ENCODE measurements around the gene CD300LG. TPM values are rescaled to one million over a fixed set of nuclear protein-coding genes. Genes with fewer than 3 reads are reported as not detected.

CD300LG gene
- total RNA-seq, 1 donor from 2014 or later = not detected

GRCh38 chr17:43805117-43805516 is 41.9 kb upstream of the CD300LG start:
- H3K9me3 Mint-ChIP-seq (ENCODE audit: unreplicated experiment) = peaks cover 5% of the 10 kb centered on the region
- DNase-seq (ENCODE audit: extremely low spot score, unreplicated experiment) = no peak
- H3K4me3 Mint-ChIP-seq (ENCODE audit: unreplicated experiment) = no peak overlapping the region
- H3K27me3 Mint-ChIP-seq (ENCODE audit: unreplicated experiment) = no peaks in the 10 kb centered on the region
- H3K27ac Mint-ChIP-seq (ENCODE audit: unreplicated experiment) = no peak overlapping the region
- peaks cover 19% of the 10 kb centered on the region for H3K36me3 Mint-ChIP-seq (ENCODE audit: unreplicated experiment)
- no peaks in the 10 kb centered on the region for H3K4me1 Mint-ChIP-seq (ENCODE audit: unreplicated experiment)
- TF ChIP-seq CTCF (IDR thresholded peaks at IDR 0.05) = no peak

- Mint-ChIP-seq H3K4me3 (ENCODE audit: unreplicated experiment) (no peak overlapping the region), H3K36me3 (ENCODE audit: unreplicated experiment) (peaks cover 13% of the 10 kb centered on the region), H3K4me1 (ENCODE audit: unreplicated experiment) (no peaks in the 10 kb centered on the region), H3K27me3 (ENCODE audit: unreplicated experiment) (no peaks in the 10 kb centered on the region), H3K9me3 (ENCODE audit: unreplicated experiment) (peaks cover 5% of the 10 kb centered on the region), H3K27ac (ENCODE audit: unreplicated experiment) (no peak overlapping the region)
- TF ChIP-seq CTCF (IDR thresholded peaks at IDR 0.05) = no peak
- no peak for DNase-seq (ENCODE audit: extremely low spot score, unreplicated experiment)
Measured at GRCh38 chr17:43808076-43808475, 38.9 kb upstream of the CD300LG start.

GRCh38 chr17:43809121-43809520 is 37.9 kb upstream of the CD300LG start:
- DNase-seq (ENCODE audit: extremely low spot score, unreplicated experiment) = no peak
- no peaks in the 10 kb centered on the region for H3K27me3 Mint-ChIP-seq (ENCODE audit: unreplicated experiment)
- TF ChIP-seq CTCF (IDR thresholded peaks at IDR 0.05) = no peak
- H3K4me1 Mint-ChIP-seq (ENCODE audit: unreplicated experiment) = no peaks in the 10 kb centered on the region
- H3K36me3 Mint-ChIP-seq (ENCODE audit: unreplicated experiment) = peaks cover 16% of the 10 kb centered on the region
- no peak overlapping the region for H3K27ac Mint-ChIP-seq (ENCODE audit: unreplicated experiment)
- no peak overlapping the region for H3K4me3 Mint-ChIP-seq (ENCODE audit: unreplicated experiment)
- H3K9me3 Mint-ChIP-seq (ENCODE audit: unreplicated experiment) = peaks cover 5% of the 10 kb centered on the region

DNA sequence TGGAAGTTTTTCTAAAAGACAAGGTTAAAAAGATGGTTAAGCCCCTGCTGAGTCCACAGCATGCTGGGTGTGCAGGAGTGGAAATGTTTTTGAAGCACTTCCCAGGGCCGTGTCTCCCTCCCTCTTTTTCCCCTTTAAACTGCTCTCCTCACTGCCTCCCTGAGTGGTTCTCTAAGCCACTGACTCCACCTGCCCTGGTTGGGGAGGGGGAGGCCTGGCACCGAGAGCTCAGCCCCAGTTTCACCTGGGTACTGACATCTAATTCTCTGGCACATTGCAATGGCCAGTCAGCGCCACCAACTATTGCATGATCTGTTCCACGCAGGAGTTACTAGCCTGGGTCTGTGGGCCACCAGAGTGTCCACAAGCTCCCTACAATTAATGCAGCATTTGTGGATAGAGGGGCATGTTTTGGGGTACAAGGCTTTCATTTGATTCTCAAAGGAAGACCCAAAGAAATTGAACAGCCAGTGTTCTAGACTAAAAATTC is 36.7 kb upstream of the CD300LG start:
- no peaks in the 10 kb centered on the region for H3K27me3 Mint-ChIP-seq (ENCODE audit: unreplicated experiment)
- DNase-seq (ENCODE audit: extremely low spot score, unreplicated experiment) = no peak
- peaks cover 12% of the 10 kb centered on the region for H3K36me3 Mint-ChIP-seq (ENCODE audit: unreplicated experiment)
- peaks cover 7% of the 10 kb centered on the region for H3K4me1 Mint-ChIP-seq (ENCODE audit: unreplicated experiment)
- H3K9me3 Mint-ChIP-seq (ENCODE audit: unreplicated experiment) = peaks cover 2% of the 10 kb centered on the region
- H3K27ac Mint-ChIP-seq (ENCODE audit: unreplicated experiment) = no peak overlapping the region
- no peak overlapping the region for H3K4me3 Mint-ChIP-seq (ENCODE audit: unreplicated experiment)
- TF ChIP-seq CTCF (IDR thresholded peaks at IDR 0.05) = no peak

GRCh38 chr17:43810823-43811222 is 36.2 kb upstream of the CD300LG start:
- no peak for DNase-seq (ENCODE audit: extremely low spot score, unreplicated experiment)
- no peak overlapping the region for H3K4me3 Mint-ChIP-seq (ENCODE audit: unreplicated experiment)
- no peak overlapping the region for H3K27ac Mint-ChIP-seq (ENCODE audit: unreplicated experiment)
- H3K4me1 Mint-ChIP-seq (ENCODE audit: unreplicated experiment) = peaks cover 7% of the 10 kb centered on the region
- H3K9me3 Mint-ChIP-seq (ENCODE audit: unreplicated experiment) = no peaks in the 10 kb centered on the region
- no peaks in the 10 kb centered on the region for H3K27me3 Mint-ChIP-seq (ENCODE audit: unreplicated experiment)
- peaks cover 8% of the 10 kb centered on the region for H3K36me3 Mint-ChIP-seq (ENCODE audit: unreplicated experiment)
- TF ChIP-seq CTCF (IDR thresholded peaks at IDR 0.05) = no peak
